ENCODE measurements around the gene PARD3B.

The PARD3B gene

GRCh38 chr2:205273627-205274026 lies 728.4 kb downstream of the PARD3B start:
- no peak for DNase-seq (ENCODE audit: low read depth in 2 of 2)

- no peak for DNase-seq (ENCODE audit: low read depth in 2 of 2)
Observed at GRCh38 chr2:205274801-205275200, 729.5 kb downstream of the PARD3B start.

- DNase-seq (ENCODE audit: low read depth in 2 of 2), result no peak
Observed at GRCh38 chr2:205276116-205276777, 731.0 kb downstream of the PARD3B start.

- no peak for DNase-seq (ENCODE audit: low read depth in 2 of 2)
Observed at GRCh38 chr2:205280596-205281236, 735.4 kb downstream of the PARD3B start.

GRCh38 chr2:205283736-205284270 lies 738.5 kb downstream of the PARD3B start:
- DNase-seq (ENCODE audit: low read depth in 2 of 2), result no peak

DNA sequence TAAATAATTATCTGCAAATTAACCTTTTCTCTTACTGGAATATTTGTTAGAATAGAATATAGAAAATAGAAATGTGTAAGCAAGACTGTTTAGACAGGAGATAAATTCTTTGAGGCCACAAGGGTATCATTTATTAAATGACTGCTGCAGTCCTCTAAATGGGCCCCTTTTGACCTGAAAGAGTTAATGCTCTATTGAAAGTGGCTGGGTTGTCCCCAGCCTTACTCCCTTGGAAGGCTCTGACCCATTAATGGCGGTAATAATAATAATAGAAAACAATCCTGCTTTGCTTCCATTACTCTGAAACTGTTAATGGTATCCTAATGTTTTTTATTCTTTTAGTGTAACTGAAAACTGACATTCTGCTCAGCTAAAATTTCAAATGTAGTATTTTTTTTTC lies 739.1 kb downstream of the PARD3B start:
- DNase-seq (ENCODE audit: low read depth in 2 of 2), result no peak

GRCh38 chr2:205287316-205287715 lies 742.0 kb downstream of the PARD3B start:
- DNase-seq (ENCODE audit: low read depth in 2 of 2), result no peak

GRCh38 chr2:205288686-205289085 lies 743.4 kb downstream of the PARD3B start:
- DNase-seq (ENCODE audit: low read depth in 2 of 2), result no peak

DNA sequence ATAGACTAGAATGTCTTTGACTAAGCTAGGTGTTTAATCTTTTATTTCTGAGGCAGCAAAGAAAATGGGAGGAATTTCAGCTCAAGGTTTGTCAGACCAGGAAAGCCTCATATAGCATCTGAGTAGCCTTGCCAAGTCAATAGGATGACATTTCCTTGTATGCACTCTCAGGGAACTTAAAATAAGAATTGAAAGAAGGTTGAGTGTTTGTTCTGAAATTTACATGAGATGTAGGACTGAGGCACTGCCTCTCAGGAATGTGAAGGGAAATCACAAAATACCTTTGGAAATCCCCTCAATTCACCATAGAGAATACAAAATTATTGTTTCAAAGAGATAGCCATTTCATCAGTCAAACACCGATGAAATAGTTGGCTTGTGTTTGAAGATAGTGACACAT lies 745.0 kb downstream of the PARD3B start:
- DNase-seq (ENCODE audit: low read depth in 2 of 2), result no peak

GRCh38 chr2:205292665-205293295 lies 747.5 kb downstream of the PARD3B start:
- no peak for DNase-seq (ENCODE audit: low read depth in 2 of 2)

- DNase-seq (ENCODE audit: low read depth in 2 of 2), result no peak
Observed at GRCh38 chr2:205293559-205293958, 748.3 kb downstream of the PARD3B start.

DNA sequence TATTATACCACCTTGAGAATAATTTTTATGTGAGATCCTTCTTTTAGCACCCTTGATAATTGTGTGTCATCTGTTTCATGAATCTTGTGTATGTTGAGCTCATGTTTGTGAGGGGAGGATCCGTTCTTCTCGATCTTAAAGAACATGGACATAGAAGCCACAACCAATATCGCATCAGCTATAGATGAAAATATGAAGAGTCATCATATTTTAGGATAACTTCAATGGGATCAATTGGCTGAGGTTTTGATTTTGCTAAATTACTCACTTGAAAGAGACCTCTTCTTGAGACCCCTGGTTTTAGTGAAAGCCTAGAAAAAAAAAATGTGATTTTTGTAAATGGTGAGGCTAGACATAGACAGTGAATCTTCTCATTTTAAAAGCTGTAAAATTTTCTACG lies 751.7 kb downstream of the PARD3B start:
- DNase-seq (ENCODE audit: low read depth in 2 of 2), result no peak

GRCh38 chr2:205297368-205297767 lies 752.1 kb downstream of the PARD3B start:
- no peak for DNase-seq (ENCODE audit: low read depth in 2 of 2)

DNA sequence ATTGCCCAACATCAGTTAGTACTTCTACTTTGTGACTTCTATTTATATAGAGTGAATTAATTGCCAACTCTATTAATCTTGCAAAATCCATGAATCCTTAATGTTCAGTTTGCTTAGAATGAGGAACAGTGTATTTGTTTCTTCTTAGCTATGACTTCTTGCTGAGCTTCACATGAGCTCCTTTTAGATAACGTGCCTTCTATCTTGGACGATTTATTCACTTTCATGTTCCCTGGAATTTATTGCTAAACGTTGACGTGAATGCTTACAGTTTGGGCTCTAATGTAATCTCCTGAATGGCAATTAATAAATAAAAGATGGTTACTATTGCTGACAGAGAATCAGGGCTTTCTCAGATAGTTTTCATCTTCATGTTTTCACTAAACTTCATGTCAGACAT lies 752.6 kb downstream of the PARD3B start:
- DNase-seq (ENCODE audit: low read depth in 2 of 2), result no peak

DNA sequence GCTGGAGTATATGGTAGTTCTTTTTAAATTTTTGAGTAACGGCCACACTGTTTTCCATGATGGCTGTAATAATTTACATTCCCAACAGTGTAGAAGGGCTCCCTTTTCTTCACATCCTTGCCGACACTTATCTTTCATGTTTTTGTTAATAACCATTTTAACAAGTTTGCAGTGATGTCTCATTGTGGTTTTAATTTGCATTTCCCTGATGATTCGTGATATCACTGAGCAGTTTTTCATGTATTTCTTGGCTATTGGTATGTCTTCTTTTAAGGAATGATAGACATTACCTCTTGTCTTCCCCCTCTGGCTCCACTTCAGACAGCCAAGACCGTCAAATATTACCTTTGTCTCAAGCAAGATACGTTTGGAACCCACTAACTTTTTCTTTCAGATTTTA lies 765.9 kb downstream of the PARD3B start:
- no peak for DNase-seq (ENCODE audit: low read depth in 2 of 2)

DNA sequence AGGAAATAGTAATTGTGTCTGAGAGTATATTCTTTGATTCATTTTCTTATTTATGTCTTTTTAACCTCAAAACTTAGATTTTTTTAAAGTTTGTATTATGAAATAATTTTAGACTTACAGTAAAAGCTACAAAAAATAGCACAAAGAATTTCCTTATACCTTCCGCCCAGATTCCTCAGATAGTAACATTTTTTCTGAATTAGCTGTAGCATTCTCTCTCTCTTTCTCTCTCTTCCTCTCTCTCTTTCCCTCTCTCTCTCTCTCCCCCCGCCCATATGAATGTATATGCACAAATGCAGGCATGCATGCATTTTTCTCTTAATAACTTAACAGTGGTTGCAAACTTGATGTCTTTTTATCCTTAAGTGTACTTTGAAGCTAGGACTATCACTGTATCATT lies 776.0 kb downstream of the PARD3B start:
- no peak for DNase-seq (ENCODE audit: low read depth in 2 of 2)

- DNase-seq (ENCODE audit: low read depth in 2 of 2), result no peak
Observed at GRCh38 chr2:205323929-205324328, 778.7 kb downstream of the PARD3B start.

DNA sequence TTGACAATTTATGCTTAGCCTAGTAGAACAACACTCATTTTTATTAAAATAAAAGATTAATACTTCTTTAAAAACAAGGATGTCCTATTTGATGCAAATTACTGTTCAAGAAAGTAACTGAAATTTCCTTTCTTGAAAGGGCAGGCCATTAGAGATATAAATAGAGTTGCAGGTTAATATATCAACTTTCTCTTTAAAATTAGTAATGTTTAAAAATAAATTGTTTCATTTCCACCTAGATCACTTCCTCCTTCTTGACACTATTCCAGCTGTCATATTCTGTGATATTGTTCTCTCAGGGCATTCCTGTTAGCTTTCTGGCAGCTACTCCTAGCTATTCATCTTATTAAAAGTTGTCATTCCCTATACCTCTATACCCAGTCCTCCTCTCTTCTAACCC lies 779.1 kb downstream of the PARD3B start:
- DNase-seq (ENCODE audit: low read depth in 2 of 2), result no peak

DNA sequence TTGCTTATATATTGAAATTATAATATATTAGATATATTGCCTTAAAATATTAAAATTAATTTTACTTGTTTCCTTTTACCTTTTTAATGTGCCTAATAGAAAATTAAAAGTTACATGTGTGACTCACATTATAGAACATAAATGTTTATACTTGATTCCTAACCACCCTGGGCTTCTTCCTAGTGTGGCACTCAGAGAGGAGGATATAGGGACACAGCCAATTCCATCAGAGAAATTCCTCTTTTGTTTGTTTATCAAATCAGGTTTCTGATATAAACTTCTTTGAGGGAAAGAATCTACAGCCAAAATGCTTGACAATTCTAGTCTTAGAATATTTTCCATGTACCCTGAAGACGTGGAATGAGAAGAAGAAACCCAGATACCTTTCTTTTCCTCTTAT lies 788.1 kb downstream of the PARD3B start:
- DNase-seq (ENCODE audit: low read depth in 2 of 2), result no peak

GRCh38 chr2:205337274-205337673 lies 792.0 kb downstream of the PARD3B start:
- DNase-seq (ENCODE audit: low read depth in 2 of 2), result no peak

DNA sequence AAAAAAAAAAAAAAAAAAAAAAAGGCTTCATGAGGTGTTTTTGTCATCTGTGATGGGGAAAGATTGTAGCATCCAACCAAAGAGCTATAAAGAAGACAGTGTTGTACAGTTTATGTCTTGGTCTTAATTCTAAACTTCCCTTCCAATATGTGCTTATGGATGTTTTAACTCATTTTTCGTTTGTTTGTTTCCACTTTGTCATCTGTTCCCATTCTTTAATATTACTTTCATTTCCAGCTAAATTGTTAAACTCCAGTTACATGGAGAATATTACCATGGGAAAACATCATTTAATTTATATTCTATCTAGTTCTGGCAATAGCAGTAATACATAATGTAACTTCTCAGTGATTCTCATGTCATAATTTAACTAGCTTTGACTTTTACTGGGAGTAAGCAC lies 792.9 kb downstream of the PARD3B start:
- DNase-seq (ENCODE audit: low read depth in 2 of 2), result no peak

DNA sequence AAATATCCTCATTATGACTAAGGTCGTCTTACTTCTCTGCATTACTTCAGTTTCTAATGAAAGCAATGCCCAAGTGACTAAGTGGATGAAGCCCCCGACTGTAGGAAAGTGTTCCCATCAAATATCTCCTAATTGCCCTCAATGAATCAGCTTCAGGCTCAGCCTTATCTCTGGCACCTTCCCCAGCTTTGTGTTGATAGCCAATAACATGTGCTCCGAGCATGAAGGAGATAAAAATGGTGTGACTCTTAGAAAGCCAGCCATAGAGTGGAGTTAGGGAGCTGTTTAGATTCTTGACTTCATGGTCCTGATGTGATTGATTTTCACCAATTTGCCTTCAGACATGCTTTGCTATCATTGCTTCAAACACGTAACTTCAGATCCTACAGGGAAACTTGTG lies 797.8 kb downstream of the PARD3B start:
- no peak for DNase-seq (ENCODE audit: low read depth in 2 of 2)

GRCh38 chr2:205346649-205347048 lies 801.4 kb downstream of the PARD3B start:
- DNase-seq (ENCODE audit: low read depth in 2 of 2), result no peak

Data from stimulated activated CD4-positive, alpha-beta T cell treated with anti-CD3 and anti-CD28 coated beads, Interleukin-12 subunit alpha, Interleukin-12 subunit beta, amount 100 ng/mL, for 24 hours (primary cell).